Subcutaneous preadipocyte (primary cell): ENCODE data around the gene PANK1. TPM values are rescaled to one million over a fixed set of nuclear protein-coding genes. Genes with fewer than 3 reads are reported as not detected.
A peak's percentile ranks its signal among the peaks of the same experiment; 100 is the strongest.

Source experiments
- small RNA-seq: library from RNA; depleted of rRNA; stranded (forward); fragments of <200 nt; gene quantifications from one replicate; pipeline ENCODE3, GENCODE V24; 2012
- total RNA-seq: library from RNA; depleted of rRNA; stranded (reverse); fragments of >200 nt; gene quantifications from 2 replicates; pipeline ENCODE4 v1.2.3, GENCODE V29; 2012

The PANK1 gene
- total RNA-seq = 7.0 and 7.4 TPM in 2 replicates

GRCh38 chr10:89644967-89645741 lies at the start of gene PANK1:
TSS of gene PANK1 (minus strand) at chr10:89645242. CDS start at chr10:89644891, 351 bp downstream.

GRCh38 chr10:89535171-89536012 lies 109.7 kb downstream of the PANK1 start, which contains the start of gene SLC16A12:
TSS of gene SLC16A12 (minus strand) at chr10:89535594. CDS start at chr10:89462578, 73,016 bp downstream.

Small RNAs within 50 kb of the gene (small RNA-seq; reads per million reads assigned to genes)
- gene MIR107 = 455 reads per million, percentile 99 among the genes with 10 or more reads in this experiment

Other genes starting within 250 kb of the PANK1 start
- gene IFIT5, start 230.7 kb downstream of the PANK1 start, total RNA-seq = 19.1 and 21.1 TPM in 2 replicates
- gene SLC16A12, start 109.6 kb downstream of the PANK1 start, total RNA-seq = under 0.01 and 0.20 TPM in 2 replicates
- gene KIF20B, start 56.3 kb upstream of the PANK1 start, total RNA-seq = 9.9 and 29.9 TPM in 2 replicates